GM21423 (cell line): ENCODE data around the gene AP3S2.

ENCODE experiments used
- ATAC-seq: cut with Tn5 transposase; IDR thresholded peaks from one replicate; pipeline ENCODE4 v1.9.1; 2021; ENCODE audit warnings: mild to moderate bottlenecking, moderate library complexity; ENCODE audit not compliant: unreplicated experiment

The AP3S2 gene

GRCh38 chr15:89820666-89821611 is 72.9 kb downstream of the AP3S2 start:
- no peak for ATAC-seq

GRCh38 chr15:89818287-89818686 is 75.5 kb downstream of the AP3S2 start:
- ATAC-seq, result no peak

- ATAC-seq, result no peak
These were observed 76.0 kb downstream of the AP3S2 start for GRCh38 chr15:89817701-89818280.

GRCh38 chr15:89815769-89816168 is 78.0 kb downstream of the AP3S2 start:
- no peak for ATAC-seq

GRCh38 chr15:89814112-89814742 is 79.6 kb downstream of the AP3S2 start:
- no peak for ATAC-seq

GRCh38 chr15:89813381-89814111 is 80.2 kb downstream of the AP3S2 start:
- no peak for ATAC-seq

- no peak for ATAC-seq
These were observed 80.9 kb downstream of the AP3S2 start for GRCh38 chr15:89812847-89813320.

- ATAC-seq, result no peak
These were observed 81.6 kb downstream of the AP3S2 start for GRCh38 chr15:89812011-89812846.

- no peak for ATAC-seq
These were observed 83.0 kb downstream of the AP3S2 start for GRCh38 chr15:89810837-89811236.

- ATAC-seq, result no peak
These were observed 84.0 kb downstream of the AP3S2 start for GRCh38 chr15:89809787-89810148.

- ATAC-seq, result no peak
These were observed 84.6 kb downstream of the AP3S2 start for GRCh38 chr15:89809093-89809786.

GRCh38 chr15:89808160-89808870 is 85.5 kb downstream of the AP3S2 start:
- no peak for ATAC-seq

- no peak for ATAC-seq
These were observed 86.1 kb downstream of the AP3S2 start for GRCh38 chr15:89807689-89808088.

GRCh38 chr15:89806559-89807550 is 86.9 kb downstream of the AP3S2 start:
- ATAC-seq, result no peak

- ATAC-seq, result no peak
These were observed 87.6 kb downstream of the AP3S2 start for GRCh38 chr15:89806210-89806558.

- no peak for ATAC-seq
These were observed 88.3 kb downstream of the AP3S2 start for GRCh38 chr15:89805241-89806209.
